Fibroblast of the aortic adventitia (primary cell): ENCODE results near the gene F2RL1. TPM values are rescaled to one million over a fixed set of nuclear protein-coding genes. Genes with fewer than 3 reads are reported as not detected.
A peak's percentile ranks its signal among the peaks of the same experiment; 100 is the strongest.
"Not testable (repeated sequence)": the region's sequence is repeated elsewhere in the genome, so short reads cannot be mapped to it uniquely, and the experiment has no call there.

Experiments used
- DNase-seq: peaks from one replicate; pipeline ENCODE4 v3.0.0-alpha.2; 2010; ENCODE audit warnings: low read depth
- H3K4me3 ChIP-seq: 2 replicates; pipeline ENCODE4 v1.5.1; 2011; ENCODE audit warnings: low read depth, mild to moderate bottlenecking, control low read depth, low read length, moderate library complexity
- CTCF ChIP-seq: IDR thresholded peaks from 2 replicates; pipeline ENCODE4 v1.5.1; 2011; ENCODE audit warnings: mild to moderate bottlenecking, low read length, control low read depth, inconsistent platforms; ENCODE audit not compliant: insufficient read depth
- total RNA-seq: library from RNA; depleted of rRNA; stranded (reverse); fragments of >200 nt; gene quantifications from 2 replicates; pipeline ENCODE4 v1.2.3, GENCODE V29; 2012; ENCODE audit warnings: low replicate concordance

F2RL1 gene
- total RNA-seq = 3.1 and 35.1 TPM in 2 replicates

- H3K4me3 ChIP-seq = peak within 1 kb of the TSS; percentile 75
- no peak for TF ChIP-seq CTCF
- DNase-seq = peak; percentile 61
Observed at GRCh38 chr5:76818844-76819831, at the start of gene F2RL1. F2RL1 (plus strand) TSS chr5:76819030; CDS start chr5:76819183, 153 bp downstream.

- not testable (repeated sequence) for DNase-seq
Observed at GRCh38 chr5:76771041-76771440, 47.8 kb upstream of the F2RL1 start.

GRCh38 chr5:76771705-76772405 is 47.0 kb upstream of the F2RL1 start:
- no peak for TF ChIP-seq CTCF
- peak; percentile 48 for DNase-seq
- H3K4me3 ChIP-seq = no peak overlapping the region

More at GRCh38 chr5:76771041-76771440, 47.8 kb upstream of the F2RL1 start:
- H3K4me3 ChIP-seq = not testable (repeated sequence)

- no peak for DNase-seq
- no peak for TF ChIP-seq CTCF
- no peak overlapping the region for H3K4me3 ChIP-seq
Observed at GRCh38 chr5:76775921-76776320, 42.9 kb upstream of the F2RL1 start.

GRCh38 chr5:76776391-76776790 is 42.4 kb upstream of the F2RL1 start:
- no peak for DNase-seq
- no peak for TF ChIP-seq CTCF
- H3K4me3 ChIP-seq = no peak overlapping the region

- H3K4me3 ChIP-seq, DNase-seq: not testable (repeated sequence)
Observed at GRCh38 chr5:76780616-76781015, 38.2 kb upstream of the F2RL1 start.

GRCh38 chr5:76781775-76782174 is 37.1 kb upstream of the F2RL1 start:
- no peak for DNase-seq
- no peak overlapping the region for H3K4me3 ChIP-seq
- no peak for TF ChIP-seq CTCF
